ENCODE measurements around the gene LPO.

The LPO gene

GRCh38 chr17:58303971-58304749 is 65.8 kb downstream of the LPO start:
- DNase-seq = peak in 8 of 56 donors; percentile 24 to 69 (median 38)

- DNase-seq = no peak
These were observed 66.5 kb downstream of the LPO start for GRCh38 chr17:58304750-58305486.

- DNase-seq = no peak
These were observed 67.2 kb downstream of the LPO start for GRCh38 chr17:58305626-58306025.

- DNase-seq = peak in 4 of 56 donors; percentile 27 to 50 (median 38)
These were observed 68.0 kb downstream of the LPO start for GRCh38 chr17:58306131-58306951.

- DNase-seq = no peak
These were observed 69.2 kb downstream of the LPO start for GRCh38 chr17:58307468-58308172.

GRCh38 chr17:58308173-58308984 is 70.0 kb downstream of the LPO start:
- DNase-seq = peak in 1 of 56 donors; percentile 21

- DNase-seq = peak in 2 of 56 donors; percentile 22 to 24
These were observed 70.9 kb downstream of the LPO start for GRCh38 chr17:58308985-58309917.

GRCh38 chr17:58309918-58310259 is 71.5 kb downstream of the LPO start:
- no peak for DNase-seq

- no peak for DNase-seq
These were observed 72.4 kb downstream of the LPO start for GRCh38 chr17:58310511-58311428.

GRCh38 chr17:58311429-58311894 is 73.1 kb downstream of the LPO start:
- no peak for DNase-seq

GRCh38 chr17:58312021-58312630 is 73.7 kb downstream of the LPO start:
- no peak for DNase-seq

GRCh38 chr17:58312829-58313228 is 74.4 kb downstream of the LPO start:
- DNase-seq = no peak

- DNase-seq = no peak
These were observed 75.7 kb downstream of the LPO start for GRCh38 chr17:58313815-58314705.

GRCh38 chr17:58314706-58315015 is 76.3 kb downstream of the LPO start:
- no peak for DNase-seq

GRCh38 chr17:58315281-58315711 is 76.9 kb downstream of the LPO start:
- DNase-seq = no peak

GRCh38 chr17:58315750-58316149 is 77.4 kb downstream of the LPO start:
- no peak for DNase-seq

Measured in nucleus accumbens (tissue), 56 donors.